Measurements from ENCODE around the gene KIAA0232. TPM values are rescaled to one million over a fixed set of nuclear protein-coding genes. Genes with fewer than 3 reads are reported as not detected.
A peak's percentile ranks its signal among the peaks of the same experiment; 100 is the strongest.

Gene KIAA0232
- total and polyA plus RNA-seq, 7 donors, result 8.7 to 79.8 (median 53.3) TPM

DNA sequence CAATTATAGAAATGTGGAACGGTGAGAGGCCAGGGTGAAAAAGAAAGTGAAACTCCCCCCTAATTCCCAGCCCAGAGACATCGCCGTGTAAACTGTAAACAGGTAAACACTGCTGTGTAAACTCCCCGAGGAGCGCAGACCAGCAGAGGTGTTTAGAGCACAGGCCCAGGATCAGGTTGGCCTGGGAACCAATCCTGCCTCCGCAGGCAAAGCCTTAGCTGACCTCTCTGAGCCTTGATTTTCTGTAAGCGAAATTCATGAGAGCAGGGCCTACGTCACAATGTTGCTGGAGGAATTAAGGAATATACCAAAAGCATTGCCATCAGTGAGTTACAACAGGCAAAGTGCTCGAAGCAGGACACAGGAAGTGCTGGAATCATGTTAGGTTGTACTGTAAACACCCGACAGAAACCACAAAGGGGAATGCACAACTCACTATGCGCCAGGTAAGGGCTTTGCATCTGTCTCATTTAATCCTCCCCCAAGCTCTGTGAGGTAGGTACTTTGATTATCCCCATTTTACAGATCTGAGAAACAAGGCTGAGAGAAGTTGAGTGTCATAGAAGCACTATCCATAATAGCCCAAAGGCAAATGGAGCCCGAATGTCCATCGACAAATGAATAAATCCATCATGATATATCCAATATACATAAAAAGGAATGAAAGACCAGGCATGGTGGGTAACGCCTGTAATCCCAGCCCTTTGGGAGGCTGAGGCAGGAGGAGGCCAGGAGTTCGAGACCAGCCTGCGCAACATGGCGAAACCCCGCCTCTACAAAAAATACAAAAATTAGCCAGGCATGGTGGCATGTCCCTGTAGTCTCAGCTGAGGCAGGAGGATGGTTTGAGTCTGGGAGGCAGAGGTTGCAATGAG is 30.7 kb upstream of the KIAA0232 start:
- WGBS, 3 donors, result 71 to 83% (median 83%) methylated on average over 18 of the region's 18 CpGs
- H3K4me1 ChIP-seq, result peaks cover 8% of the 10 kb centered on the region
- no peaks in the 10 kb centered on the region for H3K36me3 ChIP-seq (ENCODE audit: insufficient read depth in 1 of 2, low read depth in 1 of 2)
- H3K27ac ChIP-seq, result no peak overlapping the region
- TF ChIP-seq, protein P1, sequence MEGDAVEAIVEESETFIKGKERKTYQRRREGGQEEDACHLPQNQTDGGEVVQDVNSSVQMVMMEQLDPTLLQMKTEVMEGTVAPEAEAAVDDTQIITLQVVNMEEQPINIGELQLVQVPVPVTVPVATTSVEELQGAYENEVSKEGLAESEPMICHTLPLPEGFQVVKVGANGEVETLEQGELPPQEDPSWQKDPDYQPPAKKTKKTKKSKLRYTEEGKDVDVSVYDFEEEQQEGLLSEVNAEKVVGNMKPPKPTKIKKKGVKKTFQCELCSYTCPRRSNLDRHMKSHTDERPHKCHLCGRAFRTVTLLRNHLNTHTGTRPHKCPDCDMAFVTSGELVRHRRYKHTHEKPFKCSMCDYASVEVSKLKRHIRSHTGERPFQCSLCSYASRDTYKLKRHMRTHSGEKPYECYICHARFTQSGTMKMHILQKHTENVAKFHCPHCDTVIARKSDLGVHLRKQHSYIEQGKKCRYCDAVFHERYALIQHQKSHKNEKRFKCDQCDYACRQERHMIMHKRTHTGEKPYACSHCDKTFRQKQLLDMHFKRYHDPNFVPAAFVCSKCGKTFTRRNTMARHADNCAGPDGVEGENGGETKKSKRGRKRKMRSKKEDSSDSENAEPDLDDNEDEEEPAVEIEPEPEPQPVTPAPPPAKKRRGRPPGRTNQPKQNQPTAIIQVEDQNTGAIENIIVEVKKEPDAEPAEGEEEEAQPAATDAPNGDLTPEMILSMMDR (IDR thresholded peaks at IDR 0.05), result no peak
- DNase-seq, result no peak
- H3K27me3 ChIP-seq (ENCODE audit: insufficient read depth in 3 of 3, low read length in 2 of 3), result no peaks in the 10 kb centered on the region
- no peaks in the 10 kb centered on the region for H3K9me3 ChIP-seq
- intact Hi-C loops (cut with DNase I), result no loop called here
- H3K4me3 ChIP-seq, result no peak overlapping the region
- ATAC-seq, result no peak

DNA sequence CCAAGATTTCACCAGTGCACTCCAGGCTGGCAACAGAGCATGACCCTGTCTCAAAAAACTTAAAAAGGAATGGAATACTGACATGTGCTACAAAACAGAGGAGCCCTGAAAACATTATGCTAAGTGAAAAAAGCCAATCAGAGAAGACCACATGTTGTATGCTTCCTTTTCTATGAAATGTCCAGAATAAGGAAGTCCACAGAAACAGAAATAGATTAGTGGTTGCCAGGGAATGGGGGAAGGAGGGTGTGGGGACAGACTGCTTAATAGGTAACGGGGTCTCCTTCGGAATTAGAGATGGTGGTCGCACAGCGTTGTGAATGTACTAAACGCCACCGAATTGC is 30.1 kb upstream of the KIAA0232 start:
- H3K9me3 ChIP-seq, result no peaks in the 10 kb centered on the region
- no peak overlapping the region for H3K4me3 ChIP-seq
- ATAC-seq (no peak), DNase-seq (no peak)
- WGBS, 3 donors, result 85 to 94% (median 91%) methylated on average over 6 of the region's 6 CpGs
- H3K36me3 ChIP-seq (ENCODE audit: insufficient read depth in 1 of 2, low read depth in 1 of 2), result no peaks in the 10 kb centered on the region
- peaks cover 8% of the 10 kb centered on the region for H3K4me1 ChIP-seq
- H3K27me3 ChIP-seq (ENCODE audit: insufficient read depth in 3 of 3, low read length in 2 of 3), result no peaks in the 10 kb centered on the region
- TF ChIP-seq, protein P1 (IDR thresholded peaks at IDR 0.05), result no peak
- intact Hi-C loops (cut with DNase I), result no loop called here
- H3K27ac ChIP-seq, result no peak overlapping the region

DNA sequence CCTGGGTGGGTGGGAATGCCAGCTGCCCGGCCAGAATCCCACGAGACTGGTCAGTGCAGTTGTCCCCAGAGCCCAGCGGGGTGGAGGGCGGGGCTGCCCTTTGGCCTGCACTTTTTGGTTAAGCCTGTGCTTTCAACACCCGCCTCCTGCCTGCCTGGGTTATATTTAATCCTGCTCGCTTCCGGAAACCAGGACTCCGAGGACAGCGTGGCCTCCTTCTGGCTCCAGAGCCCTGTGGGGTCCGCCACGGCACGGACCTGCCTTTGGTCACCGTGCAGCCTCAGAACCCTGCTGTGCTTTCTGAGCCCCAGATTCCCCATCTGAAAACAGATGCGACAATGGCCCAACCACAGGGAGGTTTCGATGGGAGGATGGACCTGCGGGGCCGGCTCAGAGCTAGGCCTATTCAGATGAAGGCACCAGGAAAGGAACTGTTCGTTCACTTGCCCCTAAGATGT is 29.4 kb upstream of the KIAA0232 start:
- ATAC-seq (peak in 2 of 4 donors; percentile 21 to 75), DNase-seq (peak in 1 of 2 donors; percentile 58)
- Histone ChIP-seq H3K27ac (no peak overlapping the region), H3K9me3 (no peaks in the 10 kb centered on the region), H3K27me3 (ENCODE audit: insufficient read depth in 3 of 3, low read length in 2 of 3) (no peaks in the 10 kb centered on the region), H3K4me1 (peaks cover 8% of the 10 kb centered on the region), H3K4me3 (no peak overlapping the region), H3K36me3 (ENCODE audit: insufficient read depth in 1 of 2, low read depth in 1 of 2) (no peaks in the 10 kb centered on the region)
- WGBS, 3 donors, result 73 to 75% (median 75%) methylated on average over 18 of the region's 18 CpGs
- intact Hi-C loops (cut with DNase I), result no loop called here
- TF ChIP-seq, protein P1 (IDR thresholded peaks at IDR 0.05), result no peak

DNA sequence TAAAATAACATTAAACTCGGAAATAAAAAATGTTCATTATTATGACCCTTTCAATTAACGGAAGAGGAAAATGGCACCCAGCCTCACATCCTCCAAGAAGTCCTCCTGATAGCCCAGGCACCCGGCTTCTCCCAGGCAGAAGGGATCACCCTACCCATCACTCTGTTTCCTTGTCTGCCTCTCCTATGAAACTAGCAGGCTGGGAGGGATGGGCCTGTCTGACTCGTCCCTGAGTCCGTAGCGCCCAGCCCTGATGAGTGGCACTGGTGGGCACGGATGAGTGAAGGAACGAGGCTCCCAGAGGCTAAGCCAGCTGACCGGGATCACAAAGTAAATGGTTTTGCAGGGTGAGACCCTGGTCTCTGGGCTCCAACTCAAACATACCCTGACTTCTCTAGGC is 28.6 kb upstream of the KIAA0232 start:
- Histone ChIP-seq H3K4me1 (peaks cover 8% of the 10 kb centered on the region), H3K27ac (no peak overlapping the region), H3K36me3 (ENCODE audit: insufficient read depth in 1 of 2, low read depth in 1 of 2) (no peaks in the 10 kb centered on the region), H3K9me3 (no peaks in the 10 kb centered on the region), H3K27me3 (ENCODE audit: insufficient read depth in 3 of 3, low read length in 2 of 3) (no peaks in the 10 kb centered on the region), H3K4me3 (no peak overlapping the region)
- no peak for ATAC-seq
- TF ChIP-seq, protein P1 (IDR thresholded peaks at IDR 0.05), result no peak
- WGBS, 3 donors, result 84 to 94% (median 94%) methylated on average over 9 of the region's 9 CpGs
- no peak for DNase-seq
- intact Hi-C loops (cut with DNase I), result no loop called here

Data from psoas muscle (tissue), 8 donors.